AG04450 (cell line): ENCODE measurements around the gene GSK3A. TPM values are rescaled to one million over a fixed set of nuclear protein-coding genes. Genes with fewer than 3 reads are reported as not detected.

Source experiments
- CTCF ChIA-PET: fragments of 300-600, 350-600 bp; formaldehyde crosslinking; extraction: SDS; loops from one replicate; lab custom pipeline; 2022; ENCODE audit warnings: antibody characterized with exemption, inconsistent platforms; lab: Charles Lee
- POLR2A ChIA-PET: fragments of 350-600 bp; formaldehyde crosslinking; extraction: SDS; loops from one replicate; lab custom pipeline; 2021; ENCODE audit warnings: antibody characterized with exemption, inconsistent platforms; lab: Yijun Ruan, JAX
- DNase-seq: peaks from one replicate; pipeline ENCODE4 v3.0.0-alpha.2; 2011; ENCODE audit warnings: low read depth, low spot score
- H3K27ac ChIP-seq: one replicate; pipeline ENCODE4 v1.5.1; 2012; ENCODE audit warnings: low read depth, low read length, control low read depth
- H3K27me3 ChIP-seq: one replicate; pipeline ENCODE4 v1.6.0; 2012; ENCODE audit warnings: low read length; ENCODE audit not compliant: control insufficient read depth, insufficient read depth
- H3K4me3 ChIP-seq: 2 replicates; pipeline ENCODE4 v1.5.1; 2011; ENCODE audit warnings: mild to moderate bottlenecking, low read depth, low read length, control low read depth
- H3K9me3 ChIP-seq: 2 replicates; pipeline ENCODE4 v1.5.1; 2012; ENCODE audit warnings: low read length; ENCODE audit not compliant: control insufficient read depth, insufficient read depth
- CTCF ChIP-seq: IDR thresholded peaks from 2 replicates; pipeline ENCODE4 v1.5.1; 2011; ENCODE audit warnings: low read depth, low read length, control low read depth, inconsistent platforms
- polyA minus RNA-seq: library from RNA; depleted of rRNA, polyadenylated mRNA; stranded (reverse); fragments of >200 nt; gene quantifications from 2 replicates; pipeline ENCODE4 v1.2.3, GENCODE V29; 2011; rRNA and poly(A)+ RNA removed
- polyA plus RNA-seq: library from polyadenylated mRNA; depleted of rRNA; stranded (reverse); fragments of >200 nt; gene quantifications from 2 replicates; pipeline ENCODE4 v1.2.3, GENCODE V29; 2011; rRNA removed

The GSK3A gene
- 20.1 and 27.3 TPM in 2 replicates for polyA plus RNA-seq
- polyA minus RNA-seq, result 20.9 and 28.6 TPM in 2 replicates

- Histone ChIP-seq H3K27ac (peak within 1 kb of the TSS; percentile 78), H3K4me3 (peak within 1 kb of the TSS; percentile 89), H3K9me3 (no peaks in the 10 kb centered on the region), H3K27me3 (no peaks in the 10 kb centered on the region)
- DNase-seq, result peak; percentile 99
- ChIA-PET CTCF (interaction anchor here (0.9 to 8.4 kb wide), 4 partner anchors 10 to 134 kb away, joined by 3 to 118 read pairs (median 6); no protein-coding TSS in a partner anchor), POLR2A (interaction anchor here (0.5 to 1.9 kb wide), 9 partner anchors 9 to 187 kb away, joined by 3 to 7 read pairs (median 4); no protein-coding TSS in a partner anchor)
- TF ChIP-seq CTCF, result no peak
Observed at GRCh38 chr19:42242512-42243409, at the start of gene GSK3A. Gene GSK3A (minus strand): TSS chr19:42242602. CDS start chr19:42242465, 137 bp downstream.

- DNase-seq, result no peak
- H3K27ac ChIP-seq, result no peak overlapping the region
- no peaks in the 10 kb centered on the region for H3K27me3 ChIP-seq
- CTCF ChIA-PET, result no interaction called here
- POLR2A ChIA-PET, result no interaction called here
- TF ChIP-seq CTCF, result no peak
- H3K9me3 ChIP-seq, result no peaks in the 10 kb centered on the region; the same call in 1 of the 2 replicates
- no peak overlapping the region for H3K4me3 ChIP-seq
Observed at GRCh38 chr19:42291435-42291810, 49.0 kb upstream of the GSK3A start.

- peak; percentile 60 for TF ChIP-seq CTCF
- H3K27me3 ChIP-seq, result no peaks in the 10 kb centered on the region
- no peaks in the 10 kb centered on the region; the same call in 1 of the 2 replicates for H3K9me3 ChIP-seq
- no peak for DNase-seq
- POLR2A ChIA-PET, result no interaction called here
- H3K27ac ChIP-seq, result no peak overlapping the region
- CTCF ChIA-PET, result interaction anchor here (1.0 kb wide), 1 partner anchor 11 kb away, joined by 4 read pairs; no protein-coding TSS in a partner anchor
- no peak overlapping the region for H3K4me3 ChIP-seq
Observed at GRCh38 chr19:42290523-42291434, 48.4 kb upstream of the GSK3A start.

- POLR2A ChIA-PET, result no interaction called here
- Histone ChIP-seq H3K4me3 (no peak overlapping the region), H3K27me3 (no peaks in the 10 kb centered on the region), H3K9me3 (no peaks in the 10 kb centered on the region; the same call in 1 of the 2 replicates), H3K27ac (no peak overlapping the region)
- no peak for DNase-seq
- CTCF ChIA-PET, result interaction anchor here (1.0 kb wide), 1 partner anchor 11 kb away, joined by 4 read pairs; no protein-coding TSS in a partner anchor
- no peak for TF ChIP-seq CTCF
Observed at GRCh38 chr19:42290136-42290522, 47.7 kb upstream of the GSK3A start.
